HepG2 (cell line): ENCODE measurements around the gene RIN3. TPM values are rescaled to one million over a fixed set of nuclear protein-coding genes. Genes with fewer than 3 reads are reported as not detected.

Experiments used
- ARNT ChIP-seq: fragments of 450-650 bp; IDR thresholded peaks from 2 replicates; pipeline ENCODE4 v1.6.1; 2017
- ELF4 ChIP-seq: sonication (generic); formaldehyde crosslinking; IDR thresholded peaks from 2 replicates; pipeline ENCODE4 v1.5.0; 2020; ENCODE audit warnings: missing genetic modification reagents, mild to moderate bottlenecking, moderate library complexity, borderline replicate concordance
- ERF ChIP-seq: IDR thresholded peaks from 2 replicates; pipeline ENCODE4 v1.6.1; 2018; ENCODE audit warnings: missing biosample characterization, missing genetic modification reagents
- GPN1 ChIP-seq: sonication (generic); formaldehyde crosslinking; IDR thresholded peaks from 2 replicates; pipeline ENCODE4 v1.5.1; 2020; ENCODE audit warnings: missing genetic modification reagents, borderline replicate concordance
- GTF2F1 ChIP-seq: fragments of 150-350 bp; IDR thresholded peaks from 2 replicates; pipeline ENCODE4 v1.6.1; 2014; ENCODE audit warnings: low read length
- KAT8 ChIP-seq: IDR thresholded peaks from 2 replicates; pipeline ENCODE4 v1.6.1; 2016; ENCODE audit warnings: missing genetic modification reagents, missing compliant biosample characterization
- KMT2A ChIP-seq: sonication (generic); formaldehyde crosslinking; IDR thresholded peaks from 2 replicates; pipeline ENCODE4 v1.4.0; 2020; ENCODE audit warnings: missing genetic modification reagents
- MXI1 ChIP-seq: IDR thresholded peaks from 3 replicates; pipeline ENCODE4 v1.6.1; 2012; ENCODE audit warnings: low read depth, low read length, inconsistent platforms, borderline replicate concordance
- MYNN ChIP-seq: sonication (generic); formaldehyde crosslinking; IDR thresholded peaks from 2 replicates; pipeline ENCODE4 v1.4.0; 2020; ENCODE audit warnings: mild to moderate bottlenecking, low read depth, missing genetic modification reagents
- RBFOX2 ChIP-seq: fragments of 200-400 bp; formaldehyde crosslinking; IDR thresholded peaks from 2 replicates; pipeline ENCODE4 v1.6.1; 2017; ENCODE audit warnings: low read depth, mild to moderate bottlenecking, low read length
- REL ChIP-seq: sonication (generic); formaldehyde crosslinking; conservative IDR thresholded peaks from 2 replicates; pipeline ENCODE4 v1.8.0; 2022; ENCODE audit warnings: mild to moderate bottlenecking, missing genetic modification reagents, moderate library complexity
- STAT5B ChIP-seq: sonication (generic); formaldehyde crosslinking; IDR thresholded peaks from 2 replicates; pipeline ENCODE4 v1.4.0; 2020; ENCODE audit warnings: missing genetic modification reagents
- TCF12 ChIP-seq, 2 experiments: fragments of 450-650 bp in 1 of 2; sonication (generic) in 1 of 2; formaldehyde crosslinking in 1 of 2; IDR thresholded peaks; 2 replicates each; pipeline versions ENCODE4 v1.6.1 to v1.8.0; 2017 to 2022; ENCODE audit warnings: antibody characterized with exemption in 1 of 2, mild to moderate bottlenecking in 1 of 2, missing genetic modification reagents in 1 of 2, moderate library complexity in 1 of 2
- TMF1 ChIP-seq: sonication (generic); formaldehyde crosslinking; IDR thresholded peaks from 2 replicates; pipeline ENCODE4 v1.8.1; 2022; ENCODE audit warnings: low read depth, missing genetic modification reagents
- ZFP62 ChIP-seq: sonication (generic); formaldehyde crosslinking; IDR thresholded peaks from 2 replicates; pipeline ENCODE4 v1.4.0; 2020; ENCODE audit warnings: missing genetic modification reagents
- ZNF136 ChIP-seq: sonication (generic); formaldehyde crosslinking; IDR thresholded peaks from 2 replicates; pipeline ENCODE4 v1.8.1; 2022; ENCODE audit warnings: low read depth, mild to moderate bottlenecking, moderate library complexity, missing genetic modification reagents
- ZNF251 ChIP-seq: sonication (generic); formaldehyde crosslinking; IDR thresholded peaks from 2 replicates; pipeline ENCODE4 v1.9.0; 2021; ENCODE audit warnings: mild to moderate bottlenecking, missing genetic modification reagents
- ZNF296 ChIP-seq: sonication (generic); formaldehyde crosslinking; conservative IDR thresholded peaks from 2 replicates; pipeline ENCODE4 v1.5.0; 2020; ENCODE audit warnings: mild to moderate bottlenecking, missing genetic modification reagents
- ZNF460 ChIP-seq: sonication (generic); formaldehyde crosslinking; IDR thresholded peaks from 2 replicates; pipeline ENCODE4 v1.5.1; 2020; ENCODE audit warnings: missing genetic modification reagents, mild to moderate bottlenecking, borderline replicate concordance
- ZNF562 ChIP-seq: sonication (generic); formaldehyde crosslinking; IDR thresholded peaks from 2 replicates; pipeline ENCODE4 v1.8.0; 2022; ENCODE audit warnings: missing genetic modification reagents, borderline replicate concordance
- ZNF660 ChIP-seq: sonication (generic); formaldehyde crosslinking; IDR thresholded peaks from 2 replicates; pipeline ENCODE4 v1.5.1; 2020; ENCODE audit warnings: mild to moderate bottlenecking, low read depth, missing genetic modification reagents, borderline replicate concordance
- ZNF691 ChIP-seq: sonication (generic); formaldehyde crosslinking; IDR thresholded peaks from 2 replicates; pipeline ENCODE4 v1.4.0; 2020; ENCODE audit warnings: missing genetic modification reagents, low read depth, mild to moderate bottlenecking, borderline replicate concordance
- ZNF768 ChIP-seq: sonication (generic); formaldehyde crosslinking; IDR thresholded peaks from 2 replicates; pipeline ENCODE4 v1.4.0; 2020; ENCODE audit warnings: missing genetic modification reagents
- ZNF788 ChIP-seq: sonication (generic); formaldehyde crosslinking; IDR thresholded peaks from 2 replicates; pipeline ENCODE4 v1.5.0; 2020; ENCODE audit warnings: mild to moderate bottlenecking, missing genetic modification reagents, borderline replicate concordance
- ZNF850 ChIP-seq: sonication (generic); formaldehyde crosslinking; conservative IDR thresholded peaks from 2 replicates; pipeline ENCODE4 v1.9.0; 2021; ENCODE audit warnings: mild to moderate bottlenecking, missing genetic modification reagents
- ZNF878 ChIP-seq: sonication (generic); formaldehyde crosslinking; IDR thresholded peaks from 2 replicates; pipeline ENCODE4 v1.8.1; 2023; ENCODE audit warnings: mild to moderate bottlenecking, missing genetic modification reagents, moderate library complexity
- polyA plus RNA-seq, 8 experiments: library from polyadenylated mRNA; depleted of rRNA in 3 of 8; stranded (reverse) in 7 of 8; unstranded in 1 of 8; fragments of >200 nt; fragmentation: Illumina TruSeq in 4 of 8; extraction: Trizol in 4 of 8; gene quantifications; 2 replicates each; pipeline versions ENCODE4 v1.2.1 to v1.2.3, GENCODE V29; 2011 to 2016; ENCODE audit warnings: low read depth in 4 of 8, missing spikeins in 1 of 8, mixed read lengths in 1 of 8; ENCODE audit not compliant: insufficient read depth in 1 of 8
- total RNA-seq, 5 experiments: library from RNA; depleted of rRNA; stranded (reverse); fragments of >200 nt; fragmentation: Illumina TruSeq; extraction: Trizol; gene quantifications; 2 replicates each; pipeline ENCODE4 v1.2.3, GENCODE V29; 2016; ENCODE audit warnings: low read depth in 1 of 5
- TF ChIP-seq, protein P1 (sequence below): IDR thresholded peaks from 2 replicates; pipeline ENCODE4 v1.6.1; 2012; ENCODE audit warnings: inconsistent platforms
- TF ChIP-seq, protein P2 (sequence below): sonication (generic); formaldehyde crosslinking; IDR thresholded peaks from 2 replicates; pipeline ENCODE4 v1.5.0; 2020; ENCODE audit warnings: missing genetic modification reagents
- TF ChIP-seq, protein P3 (sequence below): sonication (generic); formaldehyde crosslinking; conservative IDR thresholded peaks from 2 replicates; pipeline ENCODE4 v1.8.0; 2022; ENCODE audit warnings: low read depth, missing genetic modification reagents

RIN3 gene
- total and polyA plus RNA-seq, 2 of the 13 experiments (the other 11 are each of a cell fraction or from before 2014, with no cell fraction given): 2.3 to 3.6 TPM

DNA sequence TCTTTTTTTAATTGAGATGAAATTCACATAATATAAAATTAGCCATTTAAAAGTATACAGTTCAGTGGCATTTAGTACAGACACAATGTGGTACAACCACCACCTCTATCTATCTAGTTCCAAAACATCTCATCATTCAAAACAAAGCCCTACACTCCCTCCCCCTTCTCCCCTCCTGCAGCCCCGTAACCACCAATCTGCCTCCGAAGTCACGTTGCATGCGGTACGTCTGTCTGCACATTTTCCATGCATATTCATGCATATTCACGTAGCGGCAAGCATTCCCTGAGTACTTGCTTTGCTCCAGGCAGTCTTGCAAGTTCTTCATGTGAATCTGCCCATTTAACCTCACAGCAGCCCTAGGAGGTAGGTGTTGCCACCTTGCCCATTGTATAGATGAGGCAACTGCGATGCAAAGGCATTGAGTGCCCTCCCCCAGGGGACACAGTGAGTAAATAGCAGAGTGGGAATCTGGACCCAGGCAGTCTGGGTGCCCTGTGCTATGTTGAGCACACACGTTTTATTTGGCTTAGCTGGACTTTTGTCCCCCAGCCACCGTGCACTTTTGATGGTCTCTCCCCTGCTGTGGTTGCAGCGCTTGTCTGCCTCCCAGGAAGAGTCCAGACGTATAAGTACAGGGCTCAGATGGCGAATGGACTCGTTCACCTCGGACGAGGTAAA is 43.4 kb downstream of the RIN3 start (continued):
- TF ChIP-seq ZNF460 (CRISPR knock-in tag) (no peak; the same call in 1 of the 2 replicates), TCF12 (IDR thresholded peaks at IDR 0.05) (no peak), TCF12 (CRISPR knock-in tag; IDR thresholded peaks at IDR 0.05) (no peak), ZNF768 (CRISPR knock-in tag) (no peak), ZNF562 (CRISPR knock-in tag) (no peak), MXI1 (peak; percentile 29; the same call in 1 of the 3 replicates), ZFP62 (CRISPR knock-in tag) (no peak), KAT8 (CRISPR knock-in tag) (peak; percentile 52; the same call in 1 of the 2 replicates), ZNF878 (CRISPR knock-in tag) (no peak), ARNT (no peak), GPN1 (CRISPR knock-in tag) (no peak), ELF4 (CRISPR knock-in tag) (no peak), STAT5B (CRISPR knock-in tag) (peak; percentile 78; the same call in 1 of the 2 replicates), MYNN (CRISPR knock-in tag) (no peak), GTF2F1 (no peak), ERF (CRISPR knock-in tag) (peak; percentile 68), ZNF136 (CRISPR knock-in tag) (no peak), ZNF251 (no peak), ZNF691 (peak; percentile 72; the same call in 1 of the 2 replicates), RBFOX2 (no peak), ZNF788 (peak; percentile 93; the same call in 1 of the 2 replicates), REL (CRISPR knock-in tag) (no peak), TMF1 (CRISPR knock-in tag) (no peak), ZNF660 (CRISPR knock-in tag) (no peak), ZNF850 (no peak), KMT2A (peak; percentile 72), ZNF296 (CRISPR knock-in tag) (no peak)
- TF ChIP-seq, protein P1, sequence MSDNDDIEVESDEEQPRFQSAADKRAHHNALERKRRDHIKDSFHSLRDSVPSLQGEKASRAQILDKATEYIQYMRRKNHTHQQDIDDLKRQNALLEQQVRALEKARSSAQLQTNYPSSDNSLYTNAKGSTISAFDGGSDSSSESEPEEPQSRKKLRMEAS: peak; percentile 75
- TF ChIP-seq, protein P2, sequence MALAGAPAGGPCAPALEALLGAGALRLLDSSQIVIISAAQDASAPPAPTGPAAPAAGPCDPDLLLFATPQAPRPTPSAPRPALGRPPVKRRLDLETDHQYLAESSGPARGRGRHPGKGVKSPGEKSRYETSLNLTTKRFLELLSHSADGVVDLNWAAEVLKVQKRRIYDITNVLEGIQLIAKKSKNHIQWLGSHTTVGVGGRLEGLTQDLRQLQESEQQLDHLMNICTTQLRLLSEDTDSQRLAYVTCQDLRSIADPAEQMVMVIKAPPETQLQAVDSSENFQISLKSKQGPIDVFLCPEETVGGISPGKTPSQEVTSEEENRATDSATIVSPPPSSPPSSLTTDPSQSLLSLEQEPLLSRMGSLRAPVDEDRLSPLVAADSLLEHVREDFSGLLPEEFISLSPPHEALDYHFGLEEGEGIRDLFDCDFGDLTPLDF (CRISPR knock-in tag): no peak
- TF ChIP-seq, protein P3, sequence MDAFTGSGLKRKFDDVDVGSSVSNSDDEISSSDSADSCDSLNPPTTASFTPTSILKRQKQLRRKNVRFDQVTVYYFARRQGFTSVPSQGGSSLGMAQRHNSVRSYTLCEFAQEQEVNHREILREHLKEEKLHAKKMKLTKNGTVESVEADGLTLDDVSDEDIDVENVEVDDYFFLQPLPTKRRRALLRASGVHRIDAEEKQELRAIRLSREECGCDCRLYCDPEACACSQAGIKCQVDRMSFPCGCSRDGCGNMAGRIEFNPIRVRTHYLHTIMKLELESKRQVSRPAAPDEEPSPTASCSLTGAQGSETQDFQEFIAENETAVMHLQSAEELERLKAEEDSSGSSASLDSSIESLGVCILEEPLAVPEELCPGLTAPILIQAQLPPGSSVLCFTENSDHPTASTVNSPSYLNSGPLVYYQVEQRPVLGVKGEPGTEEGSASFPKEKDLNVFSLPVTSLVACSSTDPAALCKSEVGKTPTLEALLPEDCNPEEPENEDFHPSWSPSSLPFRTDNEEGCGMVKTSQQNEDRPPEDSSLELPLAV: no peak
